H9 (cell line): ENCODE measurements around the gene KCNH2. TPM values are rescaled to one million over a fixed set of nuclear protein-coding genes. Genes with fewer than 3 reads are reported as not detected.

Experiments
- DNase-seq: peaks from one replicate; pipeline ENCODE4 v3.0.0-alpha.2; 2017
- H2AFZ ChIP-seq: one replicate; pipeline ENCODE4 v1.6.1; 2013; ENCODE audit warnings: mild to moderate bottlenecking, low read length, control low read depth, moderate library complexity
- H2AK5ac ChIP-seq: 2 replicates; pipeline ENCODE4 v1.6.1; 2013; ENCODE audit warnings: low read length, control low read depth, mixed read lengths; ENCODE audit not compliant: insufficient read length
- H2BK120ac ChIP-seq: one replicate; pipeline ENCODE4 v1.6.1; 2013; ENCODE audit warnings: low read depth, mild to moderate bottlenecking, low read length, control low read depth, inconsistent platforms; ENCODE audit not compliant: poor library complexity, severe bottlenecking
- H2BK12ac ChIP-seq: 2 replicates; pipeline ENCODE4 v1.6.1; 2013; ENCODE audit warnings: low read length, control low read depth, mixed read lengths, low read depth; ENCODE audit not compliant: insufficient read length
- H2BK15ac ChIP-seq: 2 replicates; pipeline ENCODE4 v1.6.1; 2013; ENCODE audit warnings: low read depth, low read length, control low read depth
- H2BK20ac ChIP-seq: one replicate; pipeline ENCODE4 v1.6.1; 2013; ENCODE audit warnings: low read depth, mild to moderate bottlenecking, low read length, control low read depth, inconsistent platforms; ENCODE audit not compliant: poor library complexity, severe bottlenecking
- H2BK5ac ChIP-seq: 2 replicates; pipeline ENCODE4 v1.6.1; 2013; ENCODE audit warnings: low read length, control low read depth, mixed read lengths; ENCODE audit not compliant: insufficient read length
- H3K14ac ChIP-seq: 2 replicates; pipeline ENCODE4 v1.6.1; 2013; ENCODE audit warnings: low read length, control low read depth; ENCODE audit not compliant: insufficient read depth
- H3K18ac ChIP-seq: 2 replicates; pipeline ENCODE4 v1.6.1; 2013; ENCODE audit warnings: low read depth, mild to moderate bottlenecking, mixed read lengths, low read length, control low read depth; ENCODE audit not compliant: insufficient read length
- H3K23ac ChIP-seq: 2 replicates; pipeline ENCODE4 v1.6.1; 2013; ENCODE audit warnings: low read length, control low read depth, mixed read lengths, low read depth; ENCODE audit not compliant: insufficient read length
- H3K23me2 ChIP-seq: 2 replicates; pipeline ENCODE4 v1.6.1; 2013; ENCODE audit warnings: low read depth, mild to moderate bottlenecking, mixed read lengths, low read length, control low read depth; ENCODE audit not compliant: insufficient read length, poor library complexity, severe bottlenecking
- H3K27ac ChIP-seq: 2 replicates; pipeline ENCODE4 v1.5.1; 2013; ENCODE audit warnings: low read length, control low read depth, mixed read lengths, low read depth; ENCODE audit not compliant: insufficient read length
- H3K27me3 ChIP-seq: 2 replicates; pipeline ENCODE4 v1.6.1; 2013; ENCODE audit warnings: low read length, control low read depth, inconsistent platforms; ENCODE audit not compliant: insufficient read depth
- H3K4ac ChIP-seq: 2 replicates; pipeline ENCODE4 v1.6.1; 2013; ENCODE audit warnings: low read depth, mild to moderate bottlenecking, control low read depth, inconsistent platforms, low read length, moderate library complexity
- H3K4me1 ChIP-seq: 2 replicates; pipeline ENCODE4 v1.6.1; 2013; ENCODE audit warnings: low read length, control low read depth, inconsistent platforms; ENCODE audit not compliant: insufficient read depth
- H3K4me2 ChIP-seq: 2 replicates; pipeline ENCODE4 v1.6.1; 2013; ENCODE audit warnings: low read length, control low read depth, mixed read lengths; ENCODE audit not compliant: insufficient read length, insufficient read depth
- H3K56ac ChIP-seq: 2 replicates; pipeline ENCODE4 v1.6.1; 2013; ENCODE audit warnings: low read depth, mild to moderate bottlenecking, mixed read lengths, low read length, control low read depth; ENCODE audit not compliant: insufficient read length
- H3K79me1 ChIP-seq: 2 replicates; pipeline ENCODE4 v1.6.1; 2013; ENCODE audit warnings: low read depth, mild to moderate bottlenecking, moderate library complexity, low read length, control low read depth, inconsistent platforms; ENCODE audit not compliant: insufficient read depth, poor library complexity, severe bottlenecking
- H3K79me2 ChIP-seq: 2 replicates; pipeline ENCODE4 v1.6.1; 2013; ENCODE audit warnings: low read length, control low read depth, inconsistent platforms; ENCODE audit not compliant: insufficient read depth
- H3K9ac ChIP-seq: 2 replicates; pipeline ENCODE4 v1.6.1; 2013; ENCODE audit warnings: low read length, control low read depth, mixed read lengths; ENCODE audit not compliant: insufficient read length; ENCODE audit errors: extremely low read depth
- H3K9me3 ChIP-seq: one replicate; pipeline ENCODE4 v1.6.1; 2013; ENCODE audit warnings: low read depth, low read length, inconsistent platforms; ENCODE audit not compliant: control insufficient read depth
- H3T11ph ChIP-seq: one replicate; pipeline ENCODE4 v1.6.1; 2013; ENCODE audit warnings: mild to moderate bottlenecking, low read length, control low read depth, inconsistent platforms
- H4K20me1 ChIP-seq: one replicate; pipeline ENCODE4 v1.6.1; 2013; ENCODE audit not compliant: control insufficient read depth, insufficient read length, insufficient read depth
- H4K5ac ChIP-seq: 2 replicates; pipeline ENCODE4 v1.6.1; 2013; ENCODE audit warnings: low read depth, mild to moderate bottlenecking, mixed read lengths, low read length, control low read depth; ENCODE audit not compliant: insufficient read length
- H4K8ac ChIP-seq: replicated peaks from 2 replicates; pipeline ENCODE4 v1.6.1; 2013; ENCODE audit warnings: low read length, control low read depth, mixed read lengths, low read depth; ENCODE audit not compliant: insufficient read length
- H4K91ac ChIP-seq: 2 replicates; pipeline ENCODE4 v1.6.1; 2013; ENCODE audit warnings: low read depth, mild to moderate bottlenecking, moderate library complexity, mixed read lengths, low read length, control low read depth; ENCODE audit not compliant: insufficient read length
- H3K27ac Mint-ChIP-seq, 3 experiments: 2 replicates in 2 of 3; 3 replicates in 1 of 3; pipeline ENCODE4 v1.8.0; 2020 to 2021; ENCODE audit warnings: mixed read lengths in 3 of 3, mild to moderate bottlenecking in 1 of 3, moderate library complexity in 1 of 3
- H3K27me3 Mint-ChIP-seq: 2 replicates; pipeline ENCODE4 v1.8.0; 2021; ENCODE audit warnings: low read depth, mild to moderate bottlenecking, moderate library complexity, mixed read lengths
- H3K36me3 Mint-ChIP-seq, 3 experiments: 2 replicates in 2 of 3; 3 replicates in 1 of 3; pipeline ENCODE4 v1.8.0; 2020 to 2021; ENCODE audit warnings: low read depth in 3 of 3, mixed read lengths in 3 of 3; ENCODE audit not compliant: insufficient read depth in 1 of 3
- H3K4me1 Mint-ChIP-seq, 2 experiments: 2 replicates each; pipeline ENCODE4 v1.8.0; 2020; ENCODE audit warnings: mixed read lengths in 2 of 2
- H3K4me3 Mint-ChIP-seq, 2 experiments: 2 replicates in 1 of 2; 3 replicates in 1 of 2; pipeline ENCODE4 v1.8.0; 2020 to 2021; ENCODE audit warnings: mild to moderate bottlenecking in 2 of 2, mixed read lengths in 2 of 2, moderate library complexity in 1 of 2
- H3K9me3 Mint-ChIP-seq, 2 experiments: 2 replicates in 1 of 2; 3 replicates in 1 of 2; pipeline ENCODE4 v1.8.0; 2020; ENCODE audit warnings: mild to moderate bottlenecking in 2 of 2, mixed read lengths in 2 of 2, moderate library complexity in 1 of 2
- CTCF ChIP-seq: fragments of 200-600 bp; sonication (generic); conservative IDR thresholded peaks from 3 replicates; pipeline ENCODE4 v1.8.0; 2021; ENCODE audit warnings: antibody characterized with exemption, mild to moderate bottlenecking
- WGBS: extraction: QIAGEN DNeasy Blood & Tissue Kit; methylation state at CpG from one replicate; pipeline ENCODE4 v1.1.7; 2013; ENCODE audit warnings: missing lambda C conversion rate, low lambda C conversion rate, mixed read lengths; ENCODE audit not compliant: insufficient read length; ENCODE audit errors: extremely low coverage; 5-methylcytosine and 5-hydroxymethylcytosine counted together
- total RNA-seq: library from RNA; stranded (reverse); gene quantifications from 2 replicates; pipeline ENCODE4 v1.2.1, GENCODE V29; 2021

The KCNH2 gene
- total RNA-seq, 1 experiment from 2014 or later = 4.5 TPM

DNA sequence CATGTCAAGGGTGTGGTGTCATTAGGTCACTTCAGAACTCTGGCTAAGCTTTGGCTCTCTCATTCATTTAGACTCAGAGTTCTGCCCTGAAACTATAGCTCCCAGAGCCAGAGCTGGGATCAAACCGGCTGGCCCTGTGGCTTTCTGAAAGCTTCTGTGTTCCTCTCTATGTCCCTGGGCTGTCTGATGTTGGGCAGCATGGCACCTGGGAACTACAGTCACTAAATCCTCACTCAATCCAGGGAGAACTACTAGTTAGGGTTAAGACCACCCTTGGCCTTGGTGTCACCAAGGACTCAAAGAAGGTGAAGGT lies 32.9 kb upstream of the KCNH2 start:
- H3K4me1 Mint-ChIP-seq = peaks cover 21 to 49% of the 10 kb centered on the region in 2 experiments
- peak overlapping the region; percentile 49 to 70; a peak in 4 of 5 replicates for H3K4me3 Mint-ChIP-seq

More for the DNA sequence above, 32.9 kb upstream of the KCNH2 start:
- Histone ChIP-seq H2AFZ (no peak overlapping the region), H4K5ac (no peak overlapping the region), H3K18ac (no peak overlapping the region), H3K14ac (no peak overlapping the region), H2AK5ac (no peak overlapping the region), H3K56ac (no peak overlapping the region), H2BK20ac (no peak overlapping the region), H3K4me1 (peaks cover 4% of the 10 kb centered on the region; the same call in 1 of the 2 replicates), H4K8ac (no peak overlapping the region), H3K27ac (no peak overlapping the region), H2BK15ac (no peak overlapping the region), H3K9me3 (no peaks in the 10 kb centered on the region), H4K91ac (no peak overlapping the region), H3K4ac (no peak overlapping the region), H3T11ph (no peak overlapping the region), H3K23ac (no peak overlapping the region), H3K79me1 (no peaks in the 10 kb centered on the region), H2BK120ac (no peak overlapping the region), H3K79me2 (no peaks in the 10 kb centered on the region), H3K9ac (no peak overlapping the region), H4K20me1 (no peaks in the 10 kb centered on the region), H3K27me3 (no peaks in the 10 kb centered on the region), H2BK5ac (no peak overlapping the region), H2BK12ac (no peak overlapping the region), H3K23me2 (peaks cover 4% of the 10 kb centered on the region), H3K4me2 (no peak overlapping the region)
- Mint-ChIP-seq H3K9me3 (no peaks in the 10 kb centered on the region), H3K27ac (peak overlapping the region in 1 of 3 experiments; percentile 92; a peak in 1 of 7 replicates), H3K36me3 (peaks cover 1 to 6% (median 6%) of the 10 kb centered on the region in 3 experiments; a peak in 5 of 7 replicates), H3K27me3 (peaks cover 36% of the 10 kb centered on the region)
- no CpG with 5 or more reads among the region's 1 CpG for WGBS
- no peak for TF ChIP-seq CTCF
- no peak for DNase-seq
